Kasumi-1 (cell line): Measurements from ENCODE around the gene C8B.

Experiments
- DNase-seq, 2 experiments: peaks; one replicate each; lab custom pipeline; 2025; lab: John Stamatoyannopoulos, UW

The C8B gene

GRCh38 chr1:56965916-56966697 is at the start of gene C8B:
C8B (minus strand) TSS chr1:56966015; CDS start chr1:56965948, 67 bp downstream.
- DNase-seq, result no peak

GRCh38 chr1:57015071-57015470 is 49.3 kb upstream of the C8B start:
- no peak for DNase-seq

GRCh38 chr1:57013522-57013921 is 47.7 kb upstream of the C8B start:
- DNase-seq, result no peak

GRCh38 chr1:57012315-57012714 is 46.5 kb upstream of the C8B start:
- DNase-seq, result no peak

GRCh38 chr1:57010511-57010910 is 44.7 kb upstream of the C8B start:
- DNase-seq, result no peak

GRCh38 chr1:57007948-57008347 is 42.1 kb upstream of the C8B start:
- no peak for DNase-seq

GRCh38 chr1:57007472-57007871 is 41.7 kb upstream of the C8B start:
- DNase-seq, result no peak

- no peak for DNase-seq
Measured at GRCh38 chr1:57003398-57004139, 37.8 kb upstream of the C8B start.

- no peak for DNase-seq
Measured at GRCh38 chr1:56995414-56996100, 29.7 kb upstream of the C8B start.

GRCh38 chr1:56993475-56993874 is 27.7 kb upstream of the C8B start:
- no peak for DNase-seq

- no peak for DNase-seq
Measured at GRCh38 chr1:56992318-56993125, 26.7 kb upstream of the C8B start.

- DNase-seq, result no peak
Measured at GRCh38 chr1:56991576-56991975, 25.8 kb upstream of the C8B start.

GRCh38 chr1:56986397-56986796 is 20.6 kb upstream of the C8B start:
- no peak for DNase-seq

- no peak for DNase-seq
Measured at GRCh38 chr1:56985857-56986256, 20.0 kb upstream of the C8B start.

GRCh38 chr1:56983484-56983883 is 17.7 kb upstream of the C8B start:
- DNase-seq, result no peak

- no peak for DNase-seq
Measured at GRCh38 chr1:56979986-56980755, 14.4 kb upstream of the C8B start.

- no peak for DNase-seq
Measured at GRCh38 chr1:56978819-56979218, 13.0 kb upstream of the C8B start.

- no peak for DNase-seq
Measured at GRCh38 chr1:56977910-56978309, 12.1 kb upstream of the C8B start.

- no peak for DNase-seq
Measured at GRCh38 chr1:56975446-56975845, 9.6 kb upstream of the C8B start.

- DNase-seq, result no peak
Measured at GRCh38 chr1:56973923-56974742, 8.3 kb upstream of the C8B start.
